ENCODE measurements around the gene MYL5. TPM values are rescaled to one million over a fixed set of nuclear protein-coding genes. Genes with fewer than 3 reads are reported as not detected.

MYL5 gene
- polyA plus RNA-seq, 1 donor from 2014 or later, result 15.1 TPM

DNA sequence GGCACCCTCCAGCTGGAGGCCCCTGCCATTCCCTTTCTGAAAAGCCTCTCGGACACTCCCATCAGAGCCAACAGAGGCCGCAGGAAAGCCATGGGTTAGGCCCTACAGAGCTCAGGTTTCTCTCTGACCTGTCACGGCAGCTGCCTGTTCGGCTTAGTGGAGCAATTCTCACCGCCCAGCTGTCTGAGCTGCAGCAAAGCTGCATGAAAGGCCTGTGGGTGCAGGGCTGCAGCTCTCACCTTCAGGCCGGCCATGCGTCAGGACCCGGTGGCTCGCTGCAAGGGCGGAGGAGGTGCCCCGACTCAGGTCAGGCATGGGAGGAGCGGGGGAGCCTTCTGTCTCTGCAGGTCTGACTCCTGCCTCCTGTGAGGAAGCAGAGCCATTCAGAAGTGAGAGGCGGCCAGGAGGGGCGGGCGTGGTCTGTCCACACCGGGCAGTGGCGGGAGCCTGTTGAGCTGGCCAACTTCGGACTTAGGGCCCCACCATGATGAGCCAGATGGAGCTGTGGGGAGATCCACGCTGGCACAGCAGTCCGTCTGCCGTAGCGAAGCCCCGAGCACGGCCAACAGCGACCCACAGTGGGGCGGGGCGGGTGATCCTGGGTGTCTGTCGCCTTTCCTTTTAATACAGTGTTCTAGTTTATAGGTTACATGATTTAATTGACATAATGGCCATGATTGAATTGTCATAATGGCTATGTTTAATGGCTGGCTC lies 25.6 kb upstream of the MYL5 start:
- H3K9ac ChIP-seq (ENCODE audit: low read length), result no peak overlapping the region
- TF ChIP-seq TAF1 (IDR thresholded peaks at IDR 0.05; ENCODE audit: low read depth), result no peak
- no peak for TF ChIP-seq POLR2AphosphoS5 (IDR thresholded peaks at IDR 0.05)
- TF ChIP-seq, protein P1, sequence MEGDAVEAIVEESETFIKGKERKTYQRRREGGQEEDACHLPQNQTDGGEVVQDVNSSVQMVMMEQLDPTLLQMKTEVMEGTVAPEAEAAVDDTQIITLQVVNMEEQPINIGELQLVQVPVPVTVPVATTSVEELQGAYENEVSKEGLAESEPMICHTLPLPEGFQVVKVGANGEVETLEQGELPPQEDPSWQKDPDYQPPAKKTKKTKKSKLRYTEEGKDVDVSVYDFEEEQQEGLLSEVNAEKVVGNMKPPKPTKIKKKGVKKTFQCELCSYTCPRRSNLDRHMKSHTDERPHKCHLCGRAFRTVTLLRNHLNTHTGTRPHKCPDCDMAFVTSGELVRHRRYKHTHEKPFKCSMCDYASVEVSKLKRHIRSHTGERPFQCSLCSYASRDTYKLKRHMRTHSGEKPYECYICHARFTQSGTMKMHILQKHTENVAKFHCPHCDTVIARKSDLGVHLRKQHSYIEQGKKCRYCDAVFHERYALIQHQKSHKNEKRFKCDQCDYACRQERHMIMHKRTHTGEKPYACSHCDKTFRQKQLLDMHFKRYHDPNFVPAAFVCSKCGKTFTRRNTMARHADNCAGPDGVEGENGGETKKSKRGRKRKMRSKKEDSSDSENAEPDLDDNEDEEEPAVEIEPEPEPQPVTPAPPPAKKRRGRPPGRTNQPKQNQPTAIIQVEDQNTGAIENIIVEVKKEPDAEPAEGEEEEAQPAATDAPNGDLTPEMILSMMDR (IDR thresholded peaks at IDR 0.05; ENCODE audit: poor library complexity, severe bottlenecking), result no peak
- H3K9me2 ChIP-seq (ENCODE audit: insufficient read depth, low read length), result no peaks in the 10 kb centered on the region
- H3K36me3 ChIP-seq (ENCODE audit: insufficient read depth, low read length), result no peaks in the 10 kb centered on the region
- no peaks in the 10 kb centered on the region for H3F3A ChIP-seq (ENCODE audit: insufficient read depth, low read length, poor library complexity, severe bottlenecking)
- H3K27me3 ChIP-seq (ENCODE audit: insufficient read depth, low read depth, low read length), result no peaks in the 10 kb centered on the region
- no peak overlapping the region for H2AFZ ChIP-seq (ENCODE audit: low read depth, low read length)
- H3K9me3 ChIP-seq (ENCODE audit: low read length), result no peaks in the 10 kb centered on the region
- H3K79me2 ChIP-seq (replicated peaks; ENCODE audit: insufficient read depth, low read length), result no peaks in the 10 kb centered on the region
- no peaks in the 10 kb centered on the region for H4K20me1 ChIP-seq (ENCODE audit: insufficient read depth)
- H3K4me2 ChIP-seq (ENCODE audit: low read length), result no peak overlapping the region
- no peak overlapping the region for H3K27ac ChIP-seq (ENCODE audit: low read length)
- H3K4me3 ChIP-seq (ENCODE audit: low read length), result no peak overlapping the region

DNA sequence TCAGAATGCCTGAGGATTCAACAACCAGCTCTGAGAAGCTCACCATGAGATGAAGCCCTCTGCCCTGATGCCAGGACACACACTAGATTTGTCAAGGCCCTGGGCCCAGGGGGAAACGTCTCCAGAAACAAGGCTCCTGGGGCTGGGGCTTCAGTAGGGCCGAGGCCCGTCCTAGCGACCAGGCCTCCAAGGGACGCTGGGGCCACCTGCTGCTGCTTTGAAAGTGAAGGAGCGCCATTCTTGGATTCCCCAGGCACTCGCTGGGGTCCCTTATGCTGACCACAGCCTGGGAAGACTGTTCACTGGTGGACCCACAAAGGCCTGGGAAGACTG lies 25.1 kb upstream of the MYL5 start:
- no peak overlapping the region for H3K4me3 ChIP-seq (ENCODE audit: low read length)
- TF ChIP-seq SMC3 (conservative IDR thresholded peaks at IDR 0.05; ENCODE audit: poor library complexity) (no peak), MXI1 (conservative IDR thresholded peaks at IDR 0.05; ENCODE audit: poor library complexity, severe bottlenecking) (no peak), POLR2AphosphoS5 (IDR thresholded peaks at IDR 0.05) (no peak), EP300 (conservative IDR thresholded peaks at IDR 0.05; ENCODE audit: poor library complexity, severe bottlenecking) (no peak), TAF1 (IDR thresholded peaks at IDR 0.05; ENCODE audit: low read depth) (no peak), EZH2 (IDR thresholded peaks at IDR 0.05; ENCODE audit: borderline replicate concordance, insufficient read depth, low read length, poor library complexity, severe bottlenecking) (no peak), RAD21 (conservative IDR thresholded peaks at IDR 0.05) (no peak)
- TF ChIP-seq, protein P2, sequence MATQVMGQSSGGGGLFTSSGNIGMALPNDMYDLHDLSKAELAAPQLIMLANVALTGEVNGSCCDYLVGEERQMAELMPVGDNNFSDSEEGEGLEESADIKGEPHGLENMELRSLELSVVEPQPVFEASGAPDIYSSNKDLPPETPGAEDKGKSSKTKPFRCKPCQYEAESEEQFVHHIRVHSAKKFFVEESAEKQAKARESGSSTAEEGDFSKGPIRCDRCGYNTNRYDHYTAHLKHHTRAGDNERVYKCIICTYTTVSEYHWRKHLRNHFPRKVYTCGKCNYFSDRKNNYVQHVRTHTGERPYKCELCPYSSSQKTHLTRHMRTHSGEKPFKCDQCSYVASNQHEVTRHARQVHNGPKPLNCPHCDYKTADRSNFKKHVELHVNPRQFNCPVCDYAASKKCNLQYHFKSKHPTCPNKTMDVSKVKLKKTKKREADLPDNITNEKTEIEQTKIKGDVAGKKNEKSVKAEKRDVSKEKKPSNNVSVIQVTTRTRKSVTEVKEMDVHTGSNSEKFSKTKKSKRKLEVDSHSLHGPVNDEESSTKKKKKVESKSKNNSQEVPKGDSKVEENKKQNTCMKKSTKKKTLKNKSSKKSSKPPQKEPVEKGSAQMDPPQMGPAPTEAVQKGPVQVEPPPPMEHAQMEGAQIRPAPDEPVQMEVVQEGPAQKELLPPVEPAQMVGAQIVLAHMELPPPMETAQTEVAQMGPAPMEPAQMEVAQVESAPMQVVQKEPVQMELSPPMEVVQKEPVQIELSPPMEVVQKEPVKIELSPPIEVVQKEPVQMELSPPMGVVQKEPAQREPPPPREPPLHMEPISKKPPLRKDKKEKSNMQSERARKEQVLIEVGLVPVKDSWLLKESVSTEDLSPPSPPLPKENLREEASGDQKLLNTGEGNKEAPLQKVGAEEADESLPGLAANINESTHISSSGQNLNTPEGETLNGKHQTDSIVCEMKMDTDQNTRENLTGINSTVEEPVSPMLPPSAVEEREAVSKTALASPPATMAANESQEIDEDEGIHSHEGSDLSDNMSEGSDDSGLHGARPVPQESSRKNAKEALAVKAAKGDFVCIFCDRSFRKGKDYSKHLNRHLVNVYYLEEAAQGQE (IDR thresholded peaks at IDR 0.05; ENCODE audit: borderline replicate concordance), result no peak
- TF ChIP-seq, protein P1 (IDR thresholded peaks at IDR 0.05; ENCODE audit: poor library complexity, severe bottlenecking), result no peak
- H3K9ac ChIP-seq (ENCODE audit: low read length), result no peak overlapping the region
- no peak overlapping the region for H3K27ac ChIP-seq (ENCODE audit: low read length)
- H3K4me2 ChIP-seq (ENCODE audit: low read length), result no peak overlapping the region
- H2AFZ ChIP-seq (ENCODE audit: low read depth, low read length), result no peak overlapping the region
- no peaks in the 10 kb centered on the region for H3K36me3 ChIP-seq (ENCODE audit: insufficient read depth, low read length)
- H3F3A ChIP-seq (ENCODE audit: insufficient read depth, low read length, poor library complexity, severe bottlenecking), result no peaks in the 10 kb centered on the region
- H3K27me3 ChIP-seq (ENCODE audit: insufficient read depth, low read depth, low read length), result no peaks in the 10 kb centered on the region
- H3K9me3 ChIP-seq (ENCODE audit: low read length), result no peaks in the 10 kb centered on the region
- no peaks in the 10 kb centered on the region for H3K79me2 ChIP-seq (replicated peaks; ENCODE audit: insufficient read depth, low read length)
- no peaks in the 10 kb centered on the region for H4K20me1 ChIP-seq (ENCODE audit: insufficient read depth)
- no peaks in the 10 kb centered on the region for H3K9me2 ChIP-seq (ENCODE audit: insufficient read depth, low read length)

Data from neural cell (in vitro differentiated cells).